Gastrocnemius medialis (tissue), 4 donors: Measurements from ENCODE around the gene MYO1G.

Experiments
- CTCF ChIP-seq, 5 experiments: fragments of 450-650 bp in 3 of 5; fragments of 200-600 bp in 2 of 5; sonication (generic) in 2 of 5; IDR thresholded peaks in 4 of 5; conservative IDR thresholded peaks in 1 of 5; 1 replicate in 4 of 5; 2 replicates in 1 of 5; pipeline ENCODE4 v1.5.1; 2016 to 2019; ENCODE audit warnings: antibody characterized with exemption in 5 of 5, mild to moderate bottlenecking in 3 of 5, moderate library complexity in 3 of 5
- POLR2A ChIP-seq, 2 donors: fragments of 450-650 bp; IDR thresholded peaks; one replicate each; pipeline ENCODE4 v1.6.1; 2017; ENCODE audit warnings: antibody characterized with exemption in 2 of 2, mild to moderate bottlenecking in 2 of 2, moderate library complexity in 2 of 2

- TF ChIP-seq CTCF (IDR thresholded peaks at IDR 0.05 in 4 of 5, conservative IDR thresholded peaks at IDR 0.05 in 1 of 5): no peak
- no peak for TF ChIP-seq POLR2A (IDR thresholded peaks at IDR 0.05)
Measured at GRCh38 chr7:44988701-44989100, 9.9 kb upstream of the MYO1G start.
